IPS DF 19.7 (cell line): ENCODE measurements around the gene MS4A6E.
"Not testable (repeated sequence)": the region's sequence is repeated elsewhere in the genome, so short reads cannot be mapped to it uniquely, and the experiment has no call there.

Experiments used
- DNase-seq: peaks from one replicate; pipeline ENCODE4 v3.0.0-alpha.2; 2013; ENCODE audit warnings: low read depth, low spot score

The MS4A6E gene

DNA sequence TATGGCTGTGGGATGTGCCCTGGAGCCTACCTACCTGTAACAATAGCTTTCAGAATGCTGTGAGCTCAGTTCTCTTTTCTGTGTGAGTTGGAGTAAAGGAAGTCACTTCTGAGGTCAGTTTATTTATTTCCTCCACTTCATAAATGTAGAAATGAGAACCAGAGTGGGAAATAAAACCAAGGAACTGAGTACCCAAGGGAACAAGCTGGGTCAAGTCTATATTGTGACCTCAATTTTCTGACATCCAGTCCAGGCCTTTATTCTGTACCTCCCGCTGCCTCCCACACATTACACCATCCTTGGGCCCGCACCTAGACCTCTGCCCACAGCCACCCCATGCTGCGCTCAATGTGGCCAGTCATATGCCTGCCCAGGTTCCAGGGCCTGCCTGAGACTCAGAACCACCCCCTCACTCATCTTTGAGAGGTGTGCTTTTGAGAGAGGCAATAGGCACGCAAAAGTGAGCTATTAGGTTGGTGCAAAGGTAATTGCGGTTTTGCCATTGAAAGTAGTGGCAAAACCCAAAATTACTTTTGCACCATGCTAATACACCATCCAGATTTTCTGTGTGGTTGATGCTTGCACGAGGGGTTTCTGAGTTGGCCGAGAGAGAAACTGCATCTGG, 9.8 kb downstream of the MS4A6E start:
- DNase-seq = no peak

GRCh38 chr11:60338053-60338452, 11.0 kb downstream of the MS4A6E start:
- no peak for DNase-seq

DNA sequence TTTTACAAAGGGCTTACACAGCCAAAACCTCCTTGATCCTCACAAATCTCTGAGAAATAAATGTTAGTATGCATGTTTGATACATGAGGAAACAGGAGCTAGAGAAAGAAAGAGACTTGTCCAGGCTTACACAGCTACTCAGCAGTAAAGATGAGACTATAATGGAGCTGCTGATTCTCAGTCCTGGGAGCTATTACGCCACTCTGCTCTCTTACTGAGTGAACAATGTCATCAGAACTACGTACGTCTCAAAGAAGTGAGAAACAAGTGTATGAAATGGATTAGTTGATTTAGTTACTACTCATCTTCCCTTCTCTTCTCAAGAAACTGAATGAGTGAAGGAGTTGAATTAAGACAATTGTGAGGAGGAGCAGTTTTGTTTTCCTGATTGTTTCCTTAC, 12.3 kb downstream of the MS4A6E start:
- no peak for DNase-seq

DNA sequence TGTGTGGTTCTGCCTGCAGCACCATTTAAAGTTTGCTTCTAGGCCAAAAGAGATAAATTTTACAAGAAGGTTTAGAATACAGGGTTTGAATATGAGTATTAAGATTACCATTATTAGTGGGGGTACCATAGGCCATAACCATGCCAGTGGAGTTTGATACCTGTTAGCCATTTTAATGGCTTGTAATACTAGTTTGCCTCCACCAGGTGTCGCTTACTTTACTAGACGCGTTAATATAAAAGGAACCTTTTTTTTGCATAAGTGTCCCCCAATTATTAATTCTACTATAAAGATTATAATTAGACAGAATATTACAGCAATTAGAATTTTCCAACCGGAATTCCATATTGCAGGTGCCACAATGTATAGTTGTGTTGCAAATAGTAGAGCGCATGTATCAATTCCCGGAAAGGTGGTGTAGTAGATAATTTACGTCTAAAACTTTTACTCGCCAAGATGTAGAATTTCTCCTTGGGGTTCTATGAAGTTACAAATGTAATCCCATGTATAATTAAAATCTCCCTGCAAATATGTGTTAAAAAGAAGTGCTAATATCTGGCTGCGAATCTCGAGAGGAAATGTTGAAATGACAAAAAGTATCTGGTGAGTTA, 16.1 kb downstream of the MS4A6E start:
- no peak for DNase-seq

DNA sequence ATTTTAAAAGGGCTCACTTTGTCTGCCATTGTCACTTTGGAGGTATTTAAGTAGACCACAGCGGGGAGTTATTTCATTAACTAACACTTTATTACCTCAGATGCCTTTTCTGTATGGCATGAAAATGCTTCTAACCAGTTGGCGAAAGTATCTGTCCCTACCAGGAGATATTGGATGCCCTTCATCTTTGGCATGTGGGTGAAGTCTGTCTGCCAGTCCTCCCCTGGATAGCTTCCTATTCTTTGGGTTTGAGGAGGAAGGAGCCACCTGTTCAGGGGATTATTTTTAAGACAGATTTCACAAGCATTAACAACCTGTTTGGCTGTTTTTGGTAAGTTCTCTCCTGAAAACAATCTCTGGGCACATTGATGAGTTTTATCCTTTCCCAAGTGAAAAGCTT, 17.1 kb downstream of the MS4A6E start:
- no peak for DNase-seq

GRCh38 chr11:60345489-60345888, 18.4 kb downstream of the MS4A6E start:
- no peak for DNase-seq

DNA sequence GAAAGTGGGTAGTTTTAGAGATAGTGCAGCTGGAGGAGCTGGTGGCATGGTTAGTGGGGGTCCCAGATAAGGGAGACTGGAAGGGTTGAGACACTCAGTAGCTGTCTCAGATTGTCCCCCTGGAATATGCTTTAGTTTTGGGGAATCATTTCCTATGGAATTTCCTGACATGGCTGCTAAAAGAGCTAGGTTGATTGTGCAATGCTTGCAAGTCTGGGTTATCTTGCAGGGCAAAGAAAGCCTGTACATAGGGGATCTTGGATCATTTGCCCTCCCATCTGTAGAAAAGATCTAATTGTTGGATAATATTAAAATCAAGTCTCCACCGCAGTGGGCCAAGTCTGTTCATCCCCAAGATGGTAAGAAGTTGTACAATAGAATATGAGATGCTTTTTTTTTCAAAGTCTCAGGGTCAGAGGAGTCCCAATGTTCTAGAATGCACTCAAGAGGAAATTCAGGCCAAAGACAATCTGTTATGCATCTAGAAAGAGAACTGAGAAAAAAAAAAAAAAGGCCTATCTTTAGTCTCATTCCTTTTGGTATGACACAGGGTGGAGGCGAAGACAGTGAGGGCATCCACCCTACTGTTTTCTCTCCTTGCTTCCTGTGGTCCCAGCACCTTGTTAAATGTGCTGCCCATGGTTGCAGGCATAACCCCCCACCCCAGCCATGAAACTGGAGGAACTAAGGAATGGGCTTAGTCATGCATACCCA, 20.2 kb downstream of the MS4A6E start:
- no peak for DNase-seq

DNA sequence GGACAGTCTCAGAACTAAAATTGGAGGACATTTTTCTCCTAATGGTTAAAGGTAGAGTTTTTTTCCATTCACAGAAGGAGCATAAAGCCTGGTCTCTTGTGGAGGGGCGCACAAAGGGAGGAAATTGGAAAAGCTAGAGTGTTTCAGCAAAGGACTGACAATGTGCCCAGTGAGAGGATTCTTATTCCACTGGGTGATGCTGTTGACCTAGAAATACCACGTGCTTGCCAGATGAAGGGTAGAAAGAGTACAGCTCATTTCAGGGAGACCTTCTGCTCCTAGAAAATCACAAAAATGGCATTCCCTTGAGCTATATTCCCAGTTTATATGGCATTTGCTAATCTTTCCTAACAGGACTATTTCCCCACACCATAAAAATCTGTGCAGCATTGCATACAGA, 21.1 kb downstream of the MS4A6E start:
- no peak for DNase-seq

DNA sequence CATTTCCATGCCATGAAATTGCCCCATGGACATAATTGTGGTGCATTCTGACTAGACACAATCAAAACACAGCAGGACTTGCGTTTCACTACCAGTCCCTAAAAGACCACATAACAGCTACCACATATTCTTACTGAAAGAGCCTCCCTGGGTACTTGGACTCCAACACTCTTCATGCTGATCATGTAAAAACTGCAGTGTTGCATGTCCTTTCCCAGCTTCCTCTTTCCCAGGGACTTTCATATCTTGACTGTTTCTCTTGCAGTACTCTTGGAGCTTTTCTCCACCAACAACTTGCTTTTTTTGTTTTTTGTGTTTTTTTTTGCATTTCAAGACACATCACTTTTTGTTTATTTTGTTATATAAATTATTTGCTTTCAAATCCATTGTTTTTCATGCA, 22.9 kb downstream of the MS4A6E start:
- DNase-seq = no peak

DNA sequence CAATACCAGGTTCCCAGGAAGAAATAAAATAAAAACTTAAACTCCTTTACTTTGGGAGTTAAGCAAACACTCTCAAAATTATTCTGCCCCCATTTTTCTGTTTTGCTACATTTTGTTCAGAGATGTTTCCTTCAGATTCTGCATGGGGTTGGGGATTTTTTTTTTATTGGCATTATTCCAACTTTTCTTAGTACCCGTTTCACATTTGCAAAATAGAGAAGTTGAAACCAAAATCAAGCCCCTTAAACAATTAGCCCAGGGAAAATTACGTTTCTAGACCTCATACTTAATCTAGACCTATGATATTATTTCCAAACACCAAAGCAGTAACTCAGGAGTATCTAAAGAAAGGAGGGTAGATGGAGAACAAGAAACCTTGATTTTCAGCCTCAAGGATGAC, 30.7 kb downstream of the MS4A6E start:
- DNase-seq = no peak

DNA sequence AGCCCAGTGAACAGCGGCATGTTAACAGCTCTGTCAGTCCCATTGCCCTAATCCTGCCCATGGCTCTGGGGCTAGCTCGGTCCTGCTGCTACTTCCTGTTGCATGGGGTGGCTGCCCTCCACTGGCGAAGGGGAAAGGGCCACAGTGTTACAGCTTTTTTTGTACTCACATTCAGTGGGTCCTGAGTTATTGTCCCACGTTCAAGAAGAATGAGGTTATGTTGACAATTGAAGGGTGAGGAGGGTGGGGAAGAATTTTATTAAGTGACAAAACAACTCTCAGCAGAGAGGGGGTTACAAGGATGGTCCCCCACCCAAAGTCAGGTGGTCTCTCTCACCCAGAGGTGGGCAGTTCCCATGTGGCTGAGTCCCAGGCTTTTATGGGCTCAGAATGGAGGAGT, 33.6 kb downstream of the MS4A6E start:
- no peak for DNase-seq

GRCh38 chr11:60362241-60362640, 35.2 kb downstream of the MS4A6E start:
- DNase-seq = no peak

- no peak for DNase-seq
These were observed 36.8 kb downstream of the MS4A6E start for GRCh38 chr11:60363542-60364470.

DNA sequence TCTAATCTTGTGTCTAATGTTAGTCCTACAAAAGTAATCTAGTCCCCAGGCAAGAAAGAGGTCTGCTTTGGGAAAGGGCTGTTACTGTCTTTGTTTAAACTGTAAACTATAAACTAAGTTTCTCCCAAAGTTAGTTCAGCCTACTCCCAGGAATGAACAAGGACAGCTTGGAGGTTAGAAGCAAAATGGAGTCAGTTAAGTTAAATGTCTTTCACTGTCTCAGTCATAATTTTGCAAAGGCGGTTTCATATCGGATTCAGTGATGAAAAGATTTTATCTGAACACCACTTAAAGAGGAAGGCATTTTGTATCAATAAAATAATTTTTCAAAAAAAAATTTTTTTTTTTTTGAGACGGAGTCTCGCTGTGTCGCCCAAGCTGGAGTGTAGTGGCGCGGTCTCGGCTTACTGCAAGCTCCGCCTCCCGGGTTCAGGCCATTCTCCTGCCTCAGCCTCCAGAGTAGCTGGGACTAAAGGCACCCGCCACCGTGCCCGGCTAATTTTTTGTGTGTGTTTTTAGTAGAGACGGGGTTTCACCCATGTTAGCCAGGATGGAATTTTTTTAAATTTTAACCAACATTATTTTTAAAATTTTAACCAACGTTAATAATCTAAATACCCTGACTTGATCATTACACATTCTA, 39.3 kb downstream of the MS4A6E start:
- DNase-seq = not testable (repeated sequence)

DNA sequence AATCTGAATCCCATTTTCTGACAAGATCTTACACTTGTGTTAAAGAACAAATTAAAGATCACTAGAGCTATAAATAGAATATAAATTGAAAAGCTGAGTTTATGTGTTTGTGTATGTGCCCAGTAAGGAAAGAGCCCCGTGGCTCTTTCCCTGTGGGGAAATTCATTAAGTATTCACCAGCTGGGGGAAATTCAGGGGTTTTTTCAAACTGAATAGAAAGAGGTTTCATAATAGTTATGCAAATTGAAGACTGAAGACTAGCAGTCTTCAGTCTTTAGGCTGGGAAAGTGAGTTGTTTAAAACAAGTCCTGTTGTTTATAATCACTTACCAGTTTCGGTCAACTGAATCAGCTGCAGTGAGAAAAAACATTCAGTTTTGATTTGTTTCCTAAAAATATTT, 40.0 kb downstream of the MS4A6E start:
- no peak for DNase-seq

GRCh38 chr11:60367896-60368295, 40.8 kb downstream of the MS4A6E start:
- DNase-seq = no peak

DNA sequence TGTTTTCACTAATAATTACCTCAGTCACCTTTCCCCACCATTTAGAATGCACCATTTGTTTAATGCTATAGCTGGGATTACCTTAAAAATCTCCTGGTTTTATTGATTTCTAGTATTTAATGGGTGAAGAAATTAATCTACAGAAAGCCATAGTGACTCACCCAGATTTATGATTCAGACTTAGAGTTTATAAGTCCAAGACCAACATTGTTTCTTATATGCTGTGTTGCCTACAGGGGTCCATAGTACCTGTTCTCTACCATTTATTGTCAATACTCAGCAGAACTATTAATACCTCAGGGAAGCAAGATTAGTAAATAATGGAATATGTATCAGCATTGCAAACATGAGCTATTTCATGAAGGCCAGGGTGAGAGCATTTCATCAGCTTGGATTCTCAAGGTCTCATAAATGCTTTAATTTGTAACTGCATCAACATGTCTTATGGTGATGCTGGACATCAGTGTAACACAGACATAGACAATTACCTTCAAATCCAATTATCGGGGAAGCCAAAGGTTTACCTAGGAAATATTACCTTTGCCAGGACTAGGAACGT, 43.3 kb downstream of the MS4A6E start:
- DNase-seq = no peak

- DNase-seq = no peak
These were observed 43.8 kb downstream of the MS4A6E start for GRCh38 chr11:60370811-60371298.

DNA sequence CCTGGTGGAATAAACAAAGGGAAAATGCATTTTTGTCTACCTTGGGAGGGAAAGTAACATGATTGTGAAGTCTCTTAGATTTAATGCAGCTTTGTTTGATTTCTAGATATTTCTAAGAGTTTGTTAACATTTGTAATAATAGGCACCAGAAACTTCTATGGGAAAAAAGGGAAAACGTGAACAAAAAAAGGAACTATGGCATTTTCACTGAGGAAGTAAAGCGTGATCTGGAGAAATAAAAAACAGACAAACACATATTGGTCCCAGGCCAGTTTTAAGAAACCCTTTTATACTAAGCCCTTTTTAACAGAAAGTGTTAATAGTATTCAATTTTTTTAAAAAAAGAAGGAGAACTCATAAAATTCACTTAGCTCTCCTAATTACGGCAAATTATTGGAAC, 44.3 kb downstream of the MS4A6E start:
- DNase-seq = no peak

DNA sequence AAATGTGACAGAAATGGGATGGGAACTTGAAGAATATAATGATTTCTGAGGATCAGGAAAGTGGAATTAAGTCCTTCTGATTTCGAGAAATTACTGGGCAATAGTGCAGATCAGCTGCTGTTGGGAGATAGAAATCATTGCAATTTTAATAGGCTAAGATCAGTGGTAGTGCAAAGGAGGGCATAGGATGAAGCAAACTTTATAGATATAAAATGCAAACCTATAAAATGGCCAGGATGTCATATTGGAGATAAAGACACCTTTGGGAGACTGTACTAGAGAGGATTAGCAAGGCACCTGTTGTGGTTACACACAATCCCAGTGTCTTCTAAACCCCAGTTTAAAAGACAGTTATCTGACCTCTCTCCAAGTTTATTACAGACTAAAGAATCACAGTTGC, 44.8 kb downstream of the MS4A6E start:
- DNase-seq = no peak

- DNase-seq = no peak
These were observed 45.7 kb downstream of the MS4A6E start for GRCh38 chr11:60372767-60373166.
